Neural crest cell (in vitro differentiated cells): ENCODE measurements around the gene NRAS. TPM values are rescaled to one million over a fixed set of nuclear protein-coding genes. Genes with fewer than 3 reads are reported as not detected.

Source experiments
- DNase-seq: peaks from one replicate; pipeline ENCODE4 v3.0.0; 2021; ENCODE audit warnings: low read depth, mixed read lengths, low spot score
- H3K27ac Mint-ChIP-seq: one replicate; pipeline ENCODE4 v1.8.0; 2021; ENCODE audit warnings: mild to moderate bottlenecking, mixed read lengths; ENCODE audit not compliant: unreplicated experiment
- H3K27me3 Mint-ChIP-seq: 2 replicates; pipeline ENCODE4 v1.8.0; 2021; ENCODE audit warnings: low read depth, mild to moderate bottlenecking, mixed read lengths
- H3K36me3 Mint-ChIP-seq: 2 replicates; pipeline ENCODE4 v1.8.0; 2021; ENCODE audit warnings: low read depth, mild to moderate bottlenecking, mixed read lengths
- H3K4me1 Mint-ChIP-seq: 2 replicates; pipeline ENCODE4 v1.8.0; 2021; ENCODE audit warnings: mixed read lengths
- H3K4me3 Mint-ChIP-seq: one replicate; pipeline ENCODE4 v1.8.0; 2021; ENCODE audit warnings: mild to moderate bottlenecking, mixed read lengths
- H3K9me3 Mint-ChIP-seq: 2 replicates; pipeline ENCODE4 v1.8.0; 2021; ENCODE audit warnings: mixed read lengths
- total RNA-seq: library from RNA; stranded (reverse); gene quantifications from 2 replicates; pipeline ENCODE4 v1.2.1, GENCODE V29; 2021
- TF ChIP-seq, protein P1 (sequence below): fragments of 200-600 bp; sonication (generic); conservative IDR thresholded peaks from 2 replicates; pipeline ENCODE4 v1.5.0; 2021; ENCODE audit warnings: antibody characterized with exemption, mild to moderate bottlenecking

NRAS gene
- total RNA-seq, 1 donor from 2014 or later: 64.8 TPM

DNA sequence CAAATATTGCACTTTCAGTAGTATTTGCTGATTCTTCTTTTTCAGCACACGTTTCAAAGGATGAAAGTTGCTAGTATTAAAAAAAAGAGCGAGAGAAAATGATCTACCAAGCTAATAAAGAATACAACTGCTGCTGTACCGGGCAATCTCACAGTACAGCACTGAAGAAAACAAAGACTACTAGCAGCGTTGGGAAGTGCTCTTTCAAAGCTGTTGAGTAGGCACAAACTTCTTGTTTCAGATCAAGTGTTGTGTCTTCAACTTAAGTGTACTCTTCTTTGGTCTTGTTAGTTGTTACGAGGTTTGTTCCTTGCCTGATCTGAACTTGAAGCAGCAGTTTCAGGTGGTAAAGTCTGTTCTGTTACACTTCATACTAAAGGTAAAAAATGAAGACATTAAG is 33.3 kb upstream of the NRAS start:
- peaks cover 36% of the 10 kb centered on the region for H3K4me1 Mint-ChIP-seq
- H3K27ac Mint-ChIP-seq: no peak overlapping the region
- H3K9me3 Mint-ChIP-seq: no peaks in the 10 kb centered on the region
- no peak for DNase-seq
- H3K36me3 Mint-ChIP-seq: peaks cover 3% of the 10 kb centered on the region
- no peak overlapping the region for H3K4me3 Mint-ChIP-seq
- H3K27me3 Mint-ChIP-seq: no peaks in the 10 kb centered on the region
- TF ChIP-seq, protein P1, sequence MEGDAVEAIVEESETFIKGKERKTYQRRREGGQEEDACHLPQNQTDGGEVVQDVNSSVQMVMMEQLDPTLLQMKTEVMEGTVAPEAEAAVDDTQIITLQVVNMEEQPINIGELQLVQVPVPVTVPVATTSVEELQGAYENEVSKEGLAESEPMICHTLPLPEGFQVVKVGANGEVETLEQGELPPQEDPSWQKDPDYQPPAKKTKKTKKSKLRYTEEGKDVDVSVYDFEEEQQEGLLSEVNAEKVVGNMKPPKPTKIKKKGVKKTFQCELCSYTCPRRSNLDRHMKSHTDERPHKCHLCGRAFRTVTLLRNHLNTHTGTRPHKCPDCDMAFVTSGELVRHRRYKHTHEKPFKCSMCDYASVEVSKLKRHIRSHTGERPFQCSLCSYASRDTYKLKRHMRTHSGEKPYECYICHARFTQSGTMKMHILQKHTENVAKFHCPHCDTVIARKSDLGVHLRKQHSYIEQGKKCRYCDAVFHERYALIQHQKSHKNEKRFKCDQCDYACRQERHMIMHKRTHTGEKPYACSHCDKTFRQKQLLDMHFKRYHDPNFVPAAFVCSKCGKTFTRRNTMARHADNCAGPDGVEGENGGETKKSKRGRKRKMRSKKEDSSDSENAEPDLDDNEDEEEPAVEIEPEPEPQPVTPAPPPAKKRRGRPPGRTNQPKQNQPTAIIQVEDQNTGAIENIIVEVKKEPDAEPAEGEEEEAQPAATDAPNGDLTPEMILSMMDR: no peak

DNA sequence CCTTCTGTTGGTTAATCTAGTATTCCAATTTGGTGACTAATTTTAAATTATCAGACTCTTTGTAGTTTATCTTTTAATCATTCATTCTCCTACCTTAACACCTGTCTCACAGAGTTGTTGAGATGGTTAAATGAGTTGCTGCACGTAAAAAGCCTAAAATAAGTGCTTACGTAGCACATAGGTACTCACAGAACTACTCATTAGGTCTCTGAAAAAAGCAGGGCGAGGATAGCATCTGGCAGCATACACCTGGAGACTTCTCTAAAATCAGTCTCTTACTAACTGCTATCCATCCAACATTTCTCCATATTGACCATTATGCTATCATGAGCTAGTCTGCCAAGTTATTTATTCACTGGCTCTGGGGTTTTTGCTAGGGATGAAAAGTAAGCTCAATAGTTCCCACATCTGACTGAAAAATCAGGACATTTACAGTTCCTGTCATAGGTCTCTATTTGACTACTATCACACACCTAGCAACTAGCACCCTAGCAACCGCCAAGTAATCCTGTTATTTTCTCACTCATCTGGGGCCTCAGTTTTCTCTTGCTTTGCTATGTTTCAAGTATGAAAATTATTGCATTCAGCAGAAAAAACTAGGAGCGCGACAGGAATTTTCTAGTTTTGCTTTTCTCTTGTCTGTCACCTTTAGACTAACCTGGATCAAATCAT is 30.0 kb upstream of the NRAS start:
- H3K27ac Mint-ChIP-seq: no peak overlapping the region
- H3K36me3 Mint-ChIP-seq: peaks cover 9% of the 10 kb centered on the region
- H3K4me1 Mint-ChIP-seq: peaks cover 14% of the 10 kb centered on the region
- H3K9me3 Mint-ChIP-seq: no peaks in the 10 kb centered on the region
- H3K27me3 Mint-ChIP-seq: no peaks in the 10 kb centered on the region
- H3K4me3 Mint-ChIP-seq: no peak overlapping the region
- no peak for DNase-seq
- TF ChIP-seq, protein P1: no peak

DNA sequence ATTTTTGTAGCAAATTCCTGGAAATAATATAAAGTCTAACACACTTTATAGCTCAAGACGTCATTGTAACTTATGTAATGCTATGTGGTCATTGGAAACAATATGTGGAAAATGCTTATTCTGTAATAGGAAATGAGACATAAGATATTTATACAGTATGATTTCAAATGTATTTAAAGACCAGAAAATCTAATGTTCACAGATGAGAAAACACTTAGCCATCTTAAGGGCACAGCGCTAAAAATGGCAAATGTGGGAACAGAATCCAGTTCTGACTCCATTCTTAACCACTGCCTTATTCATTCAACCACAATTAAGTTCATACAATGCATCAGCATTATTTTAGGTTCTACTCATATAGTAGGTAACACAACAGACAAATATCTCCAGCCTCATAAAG is 28.7 kb upstream of the NRAS start:
- Mint-ChIP-seq H3K4me1 (peaks cover 3% of the 10 kb centered on the region), H3K27ac (no peak overlapping the region), H3K27me3 (no peaks in the 10 kb centered on the region), H3K36me3 (peaks cover 14% of the 10 kb centered on the region), H3K9me3 (no peaks in the 10 kb centered on the region), H3K4me3 (no peak overlapping the region)
- DNase-seq: no peak
- TF ChIP-seq, protein P1: no peak

DNA sequence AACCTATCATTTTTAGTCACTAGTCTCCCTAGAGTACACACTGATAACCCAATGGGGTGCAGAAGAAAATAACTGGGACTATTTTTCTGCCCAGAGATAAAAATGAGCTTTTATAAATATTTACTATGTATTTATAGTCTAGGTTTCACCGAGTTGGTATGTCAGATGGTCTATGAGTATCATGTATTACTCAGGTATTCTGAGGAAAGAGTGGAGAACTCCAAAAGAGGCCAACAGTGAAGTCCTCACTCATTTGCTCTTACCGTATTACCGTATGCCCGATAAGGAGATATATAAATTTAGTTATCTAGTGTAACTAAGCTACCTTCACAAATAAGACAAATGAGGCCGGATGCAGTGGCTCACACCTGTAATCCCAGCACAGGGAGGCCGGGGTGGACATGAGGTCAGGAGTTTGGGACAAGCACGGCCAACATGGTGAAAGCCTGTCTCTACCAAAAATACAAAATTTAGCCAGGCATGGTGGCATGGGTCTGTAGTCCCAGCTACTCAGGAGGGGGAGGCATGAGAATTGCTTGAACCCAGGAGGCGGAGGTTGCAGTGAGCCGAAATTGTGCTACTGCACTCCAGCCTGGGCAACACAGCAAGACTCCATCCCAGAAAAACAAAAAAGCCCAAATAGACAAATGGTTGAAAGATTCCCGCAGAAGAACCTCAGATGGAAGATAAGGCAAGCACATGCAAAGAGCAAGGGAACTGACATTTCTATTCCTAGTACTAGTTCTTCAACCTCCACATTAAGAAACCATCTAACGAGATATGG is 25.6 kb upstream of the NRAS start:
- DNase-seq: no peak
- Mint-ChIP-seq H3K4me3 (no peak overlapping the region), H3K27ac (no peak overlapping the region), H3K27me3 (no peaks in the 10 kb centered on the region), H3K4me1 (no peaks in the 10 kb centered on the region), H3K9me3 (no peaks in the 10 kb centered on the region), H3K36me3 (peaks cover 19% of the 10 kb centered on the region)
- TF ChIP-seq, protein P1: no peak

DNA sequence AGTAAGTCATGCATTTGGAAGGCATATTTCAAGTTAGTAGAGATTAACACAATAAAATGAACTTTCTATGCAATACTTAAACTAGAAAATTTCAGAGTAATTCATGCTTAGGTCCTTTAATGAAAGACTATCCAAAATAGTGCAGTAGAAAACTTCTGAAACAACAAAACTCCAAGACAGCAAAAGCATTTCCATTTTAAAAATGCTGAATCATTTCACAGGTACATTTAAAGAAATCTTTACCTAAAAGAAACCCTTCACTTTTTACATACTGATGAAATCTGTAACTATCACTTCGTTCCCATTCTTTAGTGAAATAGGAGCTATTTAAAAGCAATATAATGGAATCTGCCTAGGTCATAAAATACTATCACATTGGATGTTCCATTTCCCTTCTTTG is 23.8 kb upstream of the NRAS start:
- H3K36me3 Mint-ChIP-seq: peaks cover 28% of the 10 kb centered on the region
- no peak overlapping the region for H3K27ac Mint-ChIP-seq
- no peak for DNase-seq
- H3K4me1 Mint-ChIP-seq: no peaks in the 10 kb centered on the region
- TF ChIP-seq, protein P1: no peak
- no peaks in the 10 kb centered on the region for H3K9me3 Mint-ChIP-seq
- H3K27me3 Mint-ChIP-seq: no peaks in the 10 kb centered on the region
- no peak overlapping the region for H3K4me3 Mint-ChIP-seq
